Stimulated activated CD4-positive, alpha-beta T cell treated with anti-CD3 and anti-CD28 coated beads, TNF-alpha, amount 100 ng/mL, for 1 hour (primary cell): ENCODE results near the gene NDEL1.

Source experiments
- DNase-seq, 3 donors: peaks; one replicate each; pipeline ENCODE4 v3.0.0-alpha.2; 2020; ENCODE audit warnings: low read depth in 3 of 3, low spot score in 1 of 3

The NDEL1 gene

DNA sequence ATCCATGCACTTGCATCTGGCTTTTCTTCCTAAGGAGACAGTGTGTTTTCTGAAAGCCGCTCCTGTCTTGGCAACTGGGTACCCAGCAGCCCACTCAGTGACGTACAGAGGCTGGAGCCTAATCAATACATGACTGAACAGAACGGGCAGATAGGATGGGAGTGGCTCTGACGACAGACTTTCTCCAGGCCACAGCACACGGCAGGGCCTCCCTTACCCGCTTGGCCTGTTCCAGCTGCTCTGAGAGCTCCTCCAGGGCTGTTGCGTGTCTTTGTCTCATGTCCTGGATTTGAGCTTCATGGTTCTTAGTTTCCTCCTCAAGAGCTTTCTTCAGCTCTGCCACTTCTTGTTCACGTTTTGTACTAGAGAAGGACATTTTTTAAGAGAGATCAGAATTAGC lies 64.9 kb downstream of the NDEL1 start:
- no peak for DNase-seq

DNA sequence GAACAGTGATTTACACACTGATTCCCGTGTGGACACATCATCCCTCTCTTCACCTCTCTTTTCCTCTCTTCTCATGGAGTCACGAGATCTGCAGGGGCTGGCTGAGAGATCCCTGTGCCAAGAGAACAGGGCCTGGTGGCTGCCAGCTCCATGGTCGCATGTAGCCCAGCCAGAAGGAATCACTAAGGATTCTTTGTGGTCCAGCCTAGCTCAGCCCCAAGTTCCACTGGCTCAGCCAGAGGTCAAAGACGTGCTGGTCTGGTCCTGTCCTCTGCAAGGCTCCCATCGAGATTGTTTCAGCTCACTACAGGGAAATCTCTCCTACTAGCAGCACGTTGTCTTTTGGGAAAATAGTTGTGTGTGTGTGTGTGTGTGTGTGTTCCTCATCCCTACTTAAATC lies 66.4 kb downstream of the NDEL1 start:
- DNase-seq = no peak

DNA sequence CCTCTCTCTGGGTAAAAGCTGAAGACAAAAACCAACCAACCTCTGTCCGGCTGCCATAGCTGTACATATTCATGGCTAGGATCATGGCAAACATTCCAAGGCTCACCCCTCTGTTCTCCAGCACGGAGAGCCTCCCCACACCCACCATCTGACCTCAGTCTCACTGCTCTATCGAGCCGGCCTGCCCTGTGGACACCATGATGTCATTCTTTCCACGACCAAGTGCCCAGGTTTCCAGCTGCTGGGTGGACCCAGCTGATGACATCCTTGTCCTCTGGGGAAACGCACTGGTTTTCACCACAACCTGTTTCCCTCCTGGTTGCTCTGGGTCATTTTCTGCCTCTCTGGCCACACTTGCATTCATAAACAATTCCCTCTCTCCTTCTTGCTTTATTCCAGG lies 67.7 kb downstream of the NDEL1 start:
- no peak for DNase-seq

DNA sequence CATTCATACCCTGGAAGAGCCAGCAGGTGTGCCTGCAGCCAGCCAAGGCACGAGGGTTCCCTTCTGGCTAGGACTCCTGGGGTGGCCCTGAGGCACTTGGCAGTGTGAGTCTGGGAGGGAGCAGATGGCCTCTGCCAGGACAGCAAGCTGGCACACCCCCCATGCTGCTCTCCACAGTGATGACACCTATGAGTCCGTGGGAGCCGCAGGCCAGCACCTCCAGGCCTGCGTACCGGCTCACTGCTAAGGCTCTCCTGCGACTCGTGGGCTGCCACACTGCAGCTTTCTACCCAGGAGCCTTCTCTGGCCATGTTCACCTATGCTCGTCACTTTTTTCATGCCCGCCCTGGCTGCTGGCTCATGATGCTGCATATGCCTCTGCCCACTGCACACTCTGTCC lies 68.1 kb downstream of the NDEL1 start:
- DNase-seq = no peak

DNA sequence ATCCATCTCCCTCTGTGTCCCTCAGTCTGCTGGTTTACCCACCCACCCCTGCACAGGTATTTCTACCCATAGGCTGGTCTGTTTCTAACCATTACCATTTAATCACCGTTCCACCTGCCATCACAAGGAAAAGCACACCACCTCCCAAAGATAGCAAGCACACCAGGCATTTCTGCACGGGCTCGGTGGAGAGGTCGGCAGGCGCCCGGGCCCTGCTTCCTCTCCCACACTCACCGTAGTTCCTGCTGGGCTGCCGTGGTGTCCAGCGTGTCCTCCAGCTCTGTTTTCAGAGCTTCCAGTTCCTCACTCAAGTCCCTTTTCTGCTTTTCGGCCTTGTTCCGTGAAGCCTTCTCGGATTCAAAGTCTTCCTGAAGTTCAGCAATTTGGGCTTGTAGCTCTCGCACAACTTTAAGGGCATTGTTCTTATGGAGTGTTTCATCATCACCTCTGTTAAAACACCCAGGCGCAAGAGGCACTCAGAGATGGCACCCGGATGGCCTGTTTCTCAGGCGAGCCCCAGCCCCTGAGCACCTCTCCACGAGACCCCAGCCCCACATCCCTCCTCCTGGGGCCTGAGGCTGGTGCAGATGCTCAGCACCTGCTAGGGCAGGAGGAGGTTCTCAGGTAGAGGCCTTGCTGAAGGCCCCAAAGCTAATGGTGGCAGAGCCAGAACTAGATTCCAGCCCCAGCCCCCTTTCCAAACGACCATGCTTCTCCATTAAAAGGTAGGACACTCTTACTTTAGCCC lies 69.0 kb downstream of the NDEL1 start:
- DNase-seq = no peak

DNA sequence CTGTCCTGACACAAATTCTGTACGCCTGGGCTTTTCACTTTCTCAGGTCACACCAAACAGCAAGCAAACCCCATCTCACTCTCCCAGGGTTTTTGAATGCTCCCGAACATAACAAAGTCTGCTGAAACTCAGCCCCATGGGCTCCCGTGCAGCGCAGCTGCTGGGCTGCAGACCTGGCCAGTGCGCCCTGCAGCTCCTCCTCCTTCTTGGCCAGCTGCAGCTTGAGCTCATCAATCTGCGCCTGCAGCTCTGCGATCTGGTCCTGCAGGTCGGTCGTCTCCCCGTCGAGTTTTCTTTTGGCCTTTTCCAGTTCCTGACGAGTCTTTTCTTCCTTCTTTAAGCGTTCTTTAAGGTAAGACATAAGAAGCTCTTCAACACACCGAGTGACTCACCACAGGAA lies 70.5 kb downstream of the NDEL1 start:
- DNase-seq = no peak

DNA sequence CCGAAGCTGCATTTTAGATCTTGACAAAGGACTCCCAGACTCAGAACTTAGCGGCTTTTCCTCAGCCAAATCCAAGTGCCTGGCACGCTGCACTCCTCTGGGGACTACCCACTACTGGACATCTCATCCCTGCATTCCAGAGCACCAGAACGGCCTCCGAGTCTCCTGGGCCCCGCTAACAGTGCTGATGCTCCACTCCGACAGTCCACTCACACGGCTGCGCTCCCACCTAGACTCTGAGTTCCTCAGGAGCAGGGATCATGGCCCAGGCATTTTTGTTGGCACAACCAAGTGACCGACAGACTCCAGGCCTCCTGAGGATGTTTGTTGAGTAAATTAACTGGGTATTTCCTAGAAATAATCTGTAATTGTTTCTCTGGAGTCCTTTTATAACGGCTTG lies 79.1 kb downstream of the NDEL1 start:
- DNase-seq = no peak
